GM12872 (cell line): ENCODE measurements around the gene LRMDA.

Experiments
- CTCF ChIP-seq: IDR thresholded peaks from 3 replicates; pipeline ENCODE4 v1.5.1; 2011; ENCODE audit warnings: low read depth, mild to moderate bottlenecking, low read length, moderate library complexity; ENCODE audit not compliant: insufficient read depth

LRMDA gene

GRCh38 chr10:75887369-75887768, 455.9 kb downstream of the LRMDA start:
- TF ChIP-seq CTCF = no peak

- no peak for TF ChIP-seq CTCF
These were observed 456.7 kb downstream of the LRMDA start for GRCh38 chr10:75887992-75888680.

GRCh38 chr10:75889051-75889450, 457.6 kb downstream of the LRMDA start:
- no peak for TF ChIP-seq CTCF

- TF ChIP-seq CTCF = no peak
These were observed 463.3 kb downstream of the LRMDA start for GRCh38 chr10:75894761-75895160.

- TF ChIP-seq CTCF = no peak
These were observed 463.8 kb downstream of the LRMDA start for GRCh38 chr10:75895259-75895658.

GRCh38 chr10:75899816-75900390, 468.5 kb downstream of the LRMDA start:
- TF ChIP-seq CTCF = no peak

GRCh38 chr10:75902816-75903215, 471.4 kb downstream of the LRMDA start:
- no peak for TF ChIP-seq CTCF
